Left ventricle myocardium inferior (tissue), 1 donor: ENCODE results near the gene TM9SF2. TPM values are rescaled to one million over a fixed set of nuclear protein-coding genes. Genes with fewer than 3 reads are reported as not detected.
"Not testable (repeated sequence)": the region's sequence is repeated elsewhere in the genome, so short reads cannot be mapped to it uniquely, and the experiment has no call there.

ENCODE experiments used
- DNase-seq: peaks from one replicate; pipeline ENCODE4 v3.0.0-alpha.2; 2020
- H3K27ac ChIP-seq: fragments of 200-600 bp; replicated peaks from 2 replicates; pipeline ENCODE4 v1.8.0; 2021
- H3K27me3 ChIP-seq: fragments of 200-600 bp; 2 replicates; pipeline ENCODE4 v1.8.0; 2021; ENCODE audit warnings: low read depth
- H3K36me3 ChIP-seq: fragments of 200-600 bp; 2 replicates; pipeline ENCODE4 v1.8.0; 2021
- H3K4me1 ChIP-seq: fragments of 200-600 bp; 2 replicates; pipeline ENCODE4 v1.8.0; 2021
- H3K4me3 ChIP-seq: fragments of 200-600 bp; 2 replicates; pipeline ENCODE4 v1.8.0; 2021; ENCODE audit warnings: mild to moderate bottlenecking, moderate library complexity
- H3K9me3 ChIP-seq: fragments of 200-600 bp; replicated peaks from 2 replicates; pipeline ENCODE4 v1.8.0; 2021
- intact Hi-C: fragments of 100-400 bp; cut with micrococcal nuclease; formaldehyde crosslinking; loops from one replicate; pipeline ENCODE4 v1.11.0; 2022
- long read RNA-seq: library from polyadenylated mRNA; unstranded; transcript quantifications from one replicate; pipeline ENCODE4 v2.0.0, GENCODE V29; 2021
- total RNA-seq: library from RNA; stranded (reverse); fragmentation: NEBNext Ultra II Directional; extraction: Animal tissue kit (Norgen Biotek cat#: 25700); gene quantifications from one replicate; pipeline ENCODE4 v1.2.1, GENCODE V29; 2021
- TF ChIP-seq, protein P1 (sequence below): fragments of 200-600 bp; IDR thresholded peaks from 2 replicates; pipeline ENCODE4 v1.8.0; 2021; ENCODE audit warnings: antibody characterized with exemption, mild to moderate bottlenecking, borderline replicate concordance
- donor health status: DM: no; HTN: yes; CAD: no; lungs with severe emphysema.

TM9SF2 gene, protein sequence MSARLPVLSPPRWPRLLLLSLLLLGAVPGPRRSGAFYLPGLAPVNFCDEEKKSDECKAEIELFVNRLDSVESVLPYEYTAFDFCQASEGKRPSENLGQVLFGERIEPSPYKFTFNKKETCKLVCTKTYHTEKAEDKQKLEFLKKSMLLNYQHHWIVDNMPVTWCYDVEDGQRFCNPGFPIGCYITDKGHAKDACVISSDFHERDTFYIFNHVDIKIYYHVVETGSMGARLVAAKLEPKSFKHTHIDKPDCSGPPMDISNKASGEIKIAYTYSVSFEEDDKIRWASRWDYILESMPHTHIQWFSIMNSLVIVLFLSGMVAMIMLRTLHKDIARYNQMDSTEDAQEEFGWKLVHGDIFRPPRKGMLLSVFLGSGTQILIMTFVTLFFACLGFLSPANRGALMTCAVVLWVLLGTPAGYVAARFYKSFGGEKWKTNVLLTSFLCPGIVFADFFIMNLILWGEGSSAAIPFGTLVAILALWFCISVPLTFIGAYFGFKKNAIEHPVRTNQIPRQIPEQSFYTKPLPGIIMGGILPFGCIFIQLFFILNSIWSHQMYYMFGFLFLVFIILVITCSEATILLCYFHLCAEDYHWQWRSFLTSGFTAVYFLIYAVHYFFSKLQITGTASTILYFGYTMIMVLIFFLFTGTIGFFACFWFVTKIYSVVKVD
- 55.1 TPM for total RNA-seq
- long read RNA-seq, transcript TM9SF2-201 (17 exons, 3,430 nt) = major isoform, 268 of 292 reads
- long read RNA-seq, partial matches to known transcripts = 7 of 292 reads
- long read RNA-seq, other reads (novel, unspliced or antisense) = 17 of 292 reads

DNA sequence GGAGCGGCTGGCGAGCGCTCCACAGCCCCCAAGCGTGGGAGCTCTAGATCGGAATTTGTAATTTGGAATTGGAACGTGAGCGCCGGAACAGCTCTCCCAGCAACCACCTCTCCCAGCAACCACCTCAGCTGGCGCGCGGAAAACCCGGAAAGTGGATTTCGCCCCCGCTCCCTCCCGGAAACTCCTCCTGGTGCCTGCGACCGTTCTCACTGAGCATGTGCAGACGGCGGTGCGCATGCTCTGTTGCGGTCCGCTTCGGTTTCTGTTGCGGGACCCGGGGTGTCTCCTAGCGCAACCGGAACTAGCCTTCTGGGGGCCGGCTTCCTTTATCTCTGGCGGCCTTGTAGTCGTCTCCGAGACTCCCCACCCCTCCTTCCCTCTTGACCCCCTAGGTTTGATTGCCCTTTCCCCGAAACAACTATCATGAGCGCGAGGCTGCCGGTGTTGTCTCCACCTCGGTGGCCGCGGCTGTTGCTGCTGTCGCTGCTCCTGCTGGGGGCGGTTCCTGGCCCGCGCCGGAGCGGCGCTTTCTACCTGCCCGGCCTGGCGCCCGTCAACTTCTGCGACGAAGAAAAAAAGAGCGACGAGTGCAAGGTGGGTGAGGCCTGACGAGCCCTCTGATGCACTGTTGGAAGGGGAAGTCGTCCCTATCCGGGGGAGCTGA is at the start of gene TM9SF2:
TSS of gene TM9SF2 (plus strand) at position 289 of the 664 bp plus-strand sequence. CDS start at position 424, 135 bp downstream.
- Histone ChIP-seq H3K9me3 (peaks cover 6% of the 10 kb centered on the region), H3K27me3 (no peaks in the 10 kb centered on the region), H3K36me3 (no peaks in the 10 kb centered on the region), H3K4me1 (peaks cover 94% of the 10 kb centered on the region), H3K27ac (peak within 1 kb of the TSS; percentile 93), H3K4me3 (peak within 1 kb of the TSS; percentile 95)
- intact Hi-C loops = no loop called here
- DNase-seq = peak; percentile 99
- TF ChIP-seq, protein P1, sequence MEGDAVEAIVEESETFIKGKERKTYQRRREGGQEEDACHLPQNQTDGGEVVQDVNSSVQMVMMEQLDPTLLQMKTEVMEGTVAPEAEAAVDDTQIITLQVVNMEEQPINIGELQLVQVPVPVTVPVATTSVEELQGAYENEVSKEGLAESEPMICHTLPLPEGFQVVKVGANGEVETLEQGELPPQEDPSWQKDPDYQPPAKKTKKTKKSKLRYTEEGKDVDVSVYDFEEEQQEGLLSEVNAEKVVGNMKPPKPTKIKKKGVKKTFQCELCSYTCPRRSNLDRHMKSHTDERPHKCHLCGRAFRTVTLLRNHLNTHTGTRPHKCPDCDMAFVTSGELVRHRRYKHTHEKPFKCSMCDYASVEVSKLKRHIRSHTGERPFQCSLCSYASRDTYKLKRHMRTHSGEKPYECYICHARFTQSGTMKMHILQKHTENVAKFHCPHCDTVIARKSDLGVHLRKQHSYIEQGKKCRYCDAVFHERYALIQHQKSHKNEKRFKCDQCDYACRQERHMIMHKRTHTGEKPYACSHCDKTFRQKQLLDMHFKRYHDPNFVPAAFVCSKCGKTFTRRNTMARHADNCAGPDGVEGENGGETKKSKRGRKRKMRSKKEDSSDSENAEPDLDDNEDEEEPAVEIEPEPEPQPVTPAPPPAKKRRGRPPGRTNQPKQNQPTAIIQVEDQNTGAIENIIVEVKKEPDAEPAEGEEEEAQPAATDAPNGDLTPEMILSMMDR = no peak

DNA sequence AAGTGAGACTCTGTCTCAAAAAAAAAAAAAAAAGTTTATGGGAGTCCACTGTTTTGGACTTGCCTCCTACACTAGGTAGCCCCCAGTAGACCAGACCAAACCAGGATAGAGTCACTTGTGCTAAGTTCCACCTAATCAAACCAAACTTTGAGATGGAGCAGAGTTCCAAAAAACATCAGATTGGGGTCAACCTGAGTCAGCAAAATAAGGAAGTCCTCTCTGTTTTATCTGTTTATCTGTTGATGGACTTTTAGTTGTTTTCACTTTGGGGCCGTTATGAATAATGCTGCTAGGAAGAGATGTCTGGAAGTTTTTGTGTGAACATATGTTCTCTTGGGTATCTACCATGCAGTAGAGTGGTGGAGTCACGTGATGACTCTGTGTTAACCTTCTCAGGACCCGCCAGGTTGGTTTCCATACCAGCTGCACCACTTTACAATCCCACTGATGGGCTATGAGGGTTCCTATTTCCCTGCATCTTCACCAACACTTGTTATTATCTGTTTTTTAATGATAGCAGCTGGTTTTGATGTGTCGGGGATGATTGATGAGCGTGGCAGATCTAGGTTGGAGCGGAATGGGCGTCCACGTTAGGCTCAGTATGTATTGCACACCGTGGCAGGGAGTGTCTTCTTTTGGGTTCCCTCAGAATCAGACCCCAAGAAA is 46.6 kb upstream of the TM9SF2 start:
- intact Hi-C loops = no loop called here
- H3K27ac ChIP-seq = no peak overlapping the region
- no peak overlapping the region for H3K4me3 ChIP-seq
- no peaks in the 10 kb centered on the region for H3K4me1 ChIP-seq
- TF ChIP-seq, protein P1 = no peak
- H3K9me3 ChIP-seq = peaks cover 6% of the 10 kb centered on the region
- peaks cover 28% of the 10 kb centered on the region for H3K27me3 ChIP-seq
- no peak for DNase-seq
- H3K36me3 ChIP-seq = no peaks in the 10 kb centered on the region

DNA sequence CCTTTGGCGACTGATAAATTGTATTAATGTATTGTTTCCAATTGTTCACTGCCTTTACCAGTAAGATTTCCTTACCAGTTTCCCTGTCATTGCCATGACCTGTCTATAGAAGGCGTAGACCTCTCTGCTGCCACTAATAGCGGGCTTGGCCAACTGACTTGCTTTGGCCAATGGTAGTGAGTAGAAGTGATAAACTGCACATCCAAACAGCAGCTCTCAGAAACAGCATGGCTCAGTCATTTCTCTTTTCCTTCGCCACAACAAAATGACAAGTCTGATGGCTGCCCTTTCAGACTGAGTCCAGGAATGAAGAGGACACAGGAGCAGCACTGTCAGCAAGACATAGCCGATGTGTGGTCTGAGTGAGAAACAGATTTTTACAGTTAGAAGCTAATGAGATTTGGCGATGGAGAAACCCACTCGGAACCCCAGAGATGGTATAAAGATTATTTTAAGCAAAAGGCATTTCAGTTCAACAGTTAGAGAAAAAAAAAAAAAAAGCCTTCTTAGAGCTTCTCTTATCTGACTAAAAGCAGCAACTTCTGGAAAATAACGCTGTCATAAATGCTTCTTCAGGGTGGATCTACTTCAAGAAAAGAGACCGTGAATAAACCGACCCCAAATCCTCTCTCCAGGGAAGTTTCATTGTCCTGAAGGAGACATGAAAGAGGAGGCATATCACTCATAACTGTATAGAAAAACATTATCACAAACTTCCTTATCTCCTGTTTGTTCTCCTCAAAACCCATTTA is 42.0 kb upstream of the TM9SF2 start:
- H3K27me3 ChIP-seq = peaks cover 7% of the 10 kb centered on the region
- TF ChIP-seq, protein P1 = no peak
- no peaks in the 10 kb centered on the region for H3K36me3 ChIP-seq
- no peaks in the 10 kb centered on the region for H3K4me1 ChIP-seq
- intact Hi-C loops = no loop called here
- H3K4me3 ChIP-seq = no peak overlapping the region
- no peak overlapping the region for H3K27ac ChIP-seq
- peaks cover 6% of the 10 kb centered on the region for H3K9me3 ChIP-seq
- DNase-seq = no peak

DNA sequence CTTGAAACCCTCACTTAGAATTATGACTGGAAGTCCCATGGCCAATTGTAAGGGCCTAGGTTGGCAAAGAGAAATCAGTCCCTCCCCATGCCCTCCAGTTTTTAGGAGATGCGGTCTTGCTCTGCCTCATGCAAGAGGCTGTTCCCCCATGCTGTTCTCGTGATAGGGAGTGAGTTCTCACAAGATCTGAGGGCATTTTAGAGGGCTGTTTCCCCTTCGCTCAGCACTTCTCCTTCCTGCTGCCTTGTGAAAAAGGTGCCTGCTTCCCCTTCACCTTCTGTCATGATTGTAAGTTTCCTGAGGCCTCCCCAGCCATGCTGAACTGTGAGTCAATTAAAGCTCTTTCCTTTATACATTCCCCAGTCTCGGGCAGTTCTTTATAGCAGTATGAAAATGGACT is 40.5 kb upstream of the TM9SF2 start:
- H3K27ac ChIP-seq, H3K27me3 ChIP-seq, H3K36me3 ChIP-seq, H3K9me3 ChIP-seq, DNase-seq, H3K4me1 ChIP-seq, intact Hi-C loops, H3K4me3 ChIP-seq: not testable (repeated sequence)

DNA sequence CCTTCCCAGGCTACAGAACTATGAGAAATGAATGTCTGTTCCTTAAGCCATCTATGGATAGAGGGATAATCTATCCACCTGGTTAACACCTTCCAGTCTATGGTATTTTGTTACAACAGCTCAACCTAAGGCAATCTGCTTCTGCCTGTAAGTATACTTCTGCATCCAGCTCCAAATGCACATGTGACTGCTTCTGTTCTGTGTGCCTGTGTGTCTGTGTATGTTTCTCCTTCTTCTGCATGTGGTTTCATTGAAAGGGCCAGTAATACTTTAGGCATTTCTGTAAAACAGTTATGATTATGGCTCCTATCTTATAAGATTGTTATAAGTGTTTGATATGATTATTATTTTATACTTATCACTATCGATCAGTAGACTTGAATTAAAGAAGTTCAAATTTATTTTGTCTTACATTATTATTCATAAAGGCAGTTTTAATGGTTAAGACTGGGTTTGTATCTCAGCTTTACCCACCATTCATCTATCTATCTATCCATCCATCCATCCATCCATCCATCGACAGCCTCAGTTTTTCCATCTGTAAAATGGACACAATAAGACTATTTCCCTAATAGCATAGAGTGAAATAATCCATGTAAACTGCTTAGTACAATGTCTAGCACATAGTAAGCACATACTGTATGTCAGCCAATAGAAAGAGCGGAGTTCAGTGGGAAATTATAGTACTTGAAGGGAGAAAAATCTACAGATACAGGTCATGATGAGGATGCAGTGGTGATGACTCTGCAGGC is 37.5 kb upstream of the TM9SF2 start:
- Histone ChIP-seq H3K27ac (no peak overlapping the region), H3K4me3 (no peak overlapping the region), H3K4me1 (no peaks in the 10 kb centered on the region), H3K27me3 (peaks cover 2% of the 10 kb centered on the region), H3K9me3 (no peaks in the 10 kb centered on the region), H3K36me3 (no peaks in the 10 kb centered on the region)
- TF ChIP-seq, protein P1 = no peak
- intact Hi-C loops = no loop called here
- DNase-seq = no peak
